Upper lobe of left lung (tissue), 6 donors: ENCODE measurements around the gene METTL26. TPM values are rescaled to one million over a fixed set of nuclear protein-coding genes. Genes with fewer than 3 reads are reported as not detected.

Experiments used
- ATAC-seq, 2 donors: fragments of 200-7000 bp; cut with Tn5 transposase; one replicate each; pipeline ENCODE4 v1.9.1; 2022; ENCODE audit warnings: mild to moderate bottlenecking in 2 of 2, moderate library complexity in 2 of 2; ENCODE audit not compliant: low FRiP score in 2 of 2
- DNase-seq, 2 donors: peaks; one replicate each; pipeline ENCODE4 v3.0.0-alpha.2; 2019 to 2020
- H3K27ac ChIP-seq, 4 donors: fragments of 200-600 bp; sonication (generic); one replicate each; pipeline ENCODE4 v1.5.1; 2016 to 2019
- H3K27me3 ChIP-seq, 4 donors: fragments of 200-600 bp; sonication (generic); one replicate each; pipeline ENCODE4 v1.5.1; 2017 to 2019
- H3K36me3 ChIP-seq, 4 donors: fragments of 200-600 bp; sonication (generic); one replicate each; pipeline ENCODE4 v1.5.1; 2016 to 2019
- H3K4me1 ChIP-seq, 4 donors: fragments of 200-600 bp; sonication (generic); one replicate each; pipeline ENCODE4 v1.5.1; 2018 to 2019
- H3K4me3 ChIP-seq, 4 donors: fragments of 200-600 bp; sonication (generic); one replicate each; pipeline ENCODE4 v1.5.1; 2017 to 2019; ENCODE audit warnings: mild to moderate bottlenecking in 2 of 4, moderate library complexity in 1 of 4
- H3K9me3 ChIP-seq, 4 donors: fragments of 200-600 bp; sonication (generic); one replicate each; pipeline ENCODE4 v1.5.1; 2018 to 2019
- CTCF ChIP-seq, 6 experiments: fragments of 450-650 bp in 4 of 6; fragments of 200-600 bp in 2 of 6; sonication (generic) in 2 of 6; IDR thresholded peaks; one replicate each; pipeline ENCODE4 v1.5.1; 2016 to 2019; ENCODE audit warnings: antibody characterized with exemption in 6 of 6
- EP300 ChIP-seq, 4 donors: sonication (generic); formaldehyde crosslinking; IDR thresholded peaks; one replicate each; pipeline ENCODE4 v1.5.1; 2017; ENCODE audit warnings: antibody characterized with exemption in 4 of 4, control low read depth in 2 of 4
- POLR2A ChIP-seq, 4 donors: fragments of 450-650 bp; IDR thresholded peaks; one replicate each; pipeline ENCODE4 v1.5.1; 2016 to 2017; ENCODE audit warnings: antibody characterized with exemption in 4 of 4, mild to moderate bottlenecking in 2 of 4
- POLR2AphosphoS5 ChIP-seq, 2 donors: sonication (generic); formaldehyde crosslinking; IDR thresholded peaks; one replicate each; pipeline ENCODE4 v1.5.1; 2017; ENCODE audit warnings: antibody characterized with exemption in 2 of 2
- WGBS, 2 donors: methylation state at CpG; one replicate each; pipeline ENCODE4 v1.1.5; 2017 to 2018; 5-methylcytosine and 5-hydroxymethylcytosine counted together
- total RNA-seq, 6 donors: library from RNA; depleted of rRNA in 4 of 6; stranded (reverse); fragments of >200 nt in 4 of 6; gene quantifications; one replicate each; pipeline versions ENCODE4 v1.1.0 to v1.2.1, GENCODE V29; 2016 to 2021
- donor health status: DM: no; HTN: no; CAD: no; lungs with moderate emphysema.
- donor health status: DM: no; HTN: yes; CAD: no; lungs with severe emphysema.

METTL26 gene
- total RNA-seq, 6 donors from 2014 or later = 69.5 to 210 (median 111) TPM

GRCh38 chr16:615122-615521 lies 21.0 kb downstream of the METTL26 start:
- no peak for ATAC-seq
- Histone ChIP-seq H3K4me3 (no peak overlapping the region), H3K27me3 (no peaks in the 10 kb centered on the region), H3K4me1 (peaks cover 6 to 29% (median 21%) of the 10 kb centered on the region in 4 donors), H3K27ac (peak overlapping the region in 1 of 4 donors; percentile 90), H3K36me3 (peaks cover 0 to 9% (median 1%) of the 10 kb centered on the region in 4 donors), H3K9me3 (no peaks in the 10 kb centered on the region)
- TF ChIP-seq POLR2A (IDR thresholded peaks at IDR 0.05) = no peak
- no peak for TF ChIP-seq EP300 (IDR thresholded peaks at IDR 0.05)
- no peak for TF ChIP-seq POLR2AphosphoS5 (IDR thresholded peaks at IDR 0.05)
- no peak for TF ChIP-seq CTCF (IDR thresholded peaks at IDR 0.05)
- WGBS, 2 donors = 94% methylated on average over 13 of the region's 13 CpGs
- DNase-seq = no peak

- ATAC-seq = peak; percentile 88 to 92
- H3K36me3 ChIP-seq = no peaks in the 10 kb centered on the region
- H3K4me3 ChIP-seq = no peak overlapping the region
- WGBS, 2 donors = 76 to 82% methylated on average over 22 to 23 of the region's 28 CpGs
- H3K27ac ChIP-seq = peak overlapping the region in 1 of 4 donors; percentile 42
- peaks cover 0 to 17% (median 8%) of the 10 kb centered on the region in 4 donors for H3K4me1 ChIP-seq
- TF ChIP-seq CTCF (IDR thresholded peaks at IDR 0.05) (peak; percentile 65 to 85 (median 79)), EP300 (IDR thresholded peaks at IDR 0.05) (no peak), POLR2AphosphoS5 (IDR thresholded peaks at IDR 0.05) (no peak), POLR2A (IDR thresholded peaks at IDR 0.05) (no peak)
- peak in 1 of 2 donors; percentile 75 for DNase-seq
- no peaks in the 10 kb centered on the region for H3K9me3 ChIP-seq
- no peaks in the 10 kb centered on the region for H3K27me3 ChIP-seq
Observed at GRCh38 chr16:610513-611381, 25.4 kb downstream of the METTL26 start.

GRCh38 chr16:609984-610383 lies 26.1 kb downstream of the METTL26 start:
- H3K27ac ChIP-seq = no peak overlapping the region

GRCh38 chr16:609316-609715 lies 26.8 kb downstream of the METTL26 start:
- Histone ChIP-seq H3K27ac (no peak overlapping the region), H3K4me3 (no peak overlapping the region), H3K4me1 (peaks cover 0 to 17% (median 7%) of the 10 kb centered on the region in 4 donors), H3K9me3 (peaks cover 0 to 4% (median 0%) of the 10 kb centered on the region in 4 donors), H3K27me3 (no peaks in the 10 kb centered on the region), H3K36me3 (no peaks in the 10 kb centered on the region)
- DNase-seq (no peak), ATAC-seq (no peak)
- WGBS, 2 donors = 91 to 97% methylated on average over 11 to 13 of the region's 13 CpGs
- no peak for TF ChIP-seq CTCF (IDR thresholded peaks at IDR 0.05)
- TF ChIP-seq EP300 (IDR thresholded peaks at IDR 0.05) = no peak
- no peak for TF ChIP-seq POLR2A (IDR thresholded peaks at IDR 0.05)
- no peak for TF ChIP-seq POLR2AphosphoS5 (IDR thresholded peaks at IDR 0.05)

More at GRCh38 chr16:609984-610383, 26.1 kb downstream of the METTL26 start:
- no peak overlapping the region for H3K4me3 ChIP-seq
- 90 to 92% methylated on average over 14 of the region's 14 CpGs for WGBS, 2 donors
- H3K27me3 ChIP-seq = no peaks in the 10 kb centered on the region
- ATAC-seq (peak in 1 of 2 donors; percentile 19), DNase-seq (no peak)
- no peak for TF ChIP-seq CTCF (IDR thresholded peaks at IDR 0.05)
- no peak for TF ChIP-seq POLR2AphosphoS5 (IDR thresholded peaks at IDR 0.05)
- TF ChIP-seq EP300 (IDR thresholded peaks at IDR 0.05) = no peak
- TF ChIP-seq POLR2A (IDR thresholded peaks at IDR 0.05) = no peak
- H3K9me3 ChIP-seq = peaks cover 0 to 2% (median 0%) of the 10 kb centered on the region in 4 donors
- no peaks in the 10 kb centered on the region for H3K36me3 ChIP-seq
- peaks cover 0 to 17% (median 7%) of the 10 kb centered on the region in 4 donors for H3K4me1 ChIP-seq
